ENCODE measurements around the gene CDH8.

DNA sequence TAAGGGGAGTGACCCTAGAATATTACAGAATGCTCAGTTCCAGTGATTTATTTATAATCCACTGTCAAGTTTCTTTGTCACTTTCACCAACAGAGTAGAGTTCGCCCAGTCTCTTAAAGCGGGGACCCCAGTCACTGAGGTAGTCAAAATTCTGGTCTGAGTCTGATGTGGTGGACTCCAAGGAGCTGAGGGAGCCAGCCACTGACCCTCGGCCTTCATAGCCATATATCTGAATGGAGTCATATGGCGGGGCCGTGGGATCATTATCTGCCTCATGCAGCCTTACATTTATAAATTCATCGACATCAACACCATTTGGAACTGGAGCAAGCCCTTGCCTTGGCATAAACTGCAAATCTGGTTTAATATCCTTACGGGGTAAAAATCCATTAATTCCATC, 382.7 kb downstream of the CDH8 start:
- TF ChIP-seq, protein P1, sequence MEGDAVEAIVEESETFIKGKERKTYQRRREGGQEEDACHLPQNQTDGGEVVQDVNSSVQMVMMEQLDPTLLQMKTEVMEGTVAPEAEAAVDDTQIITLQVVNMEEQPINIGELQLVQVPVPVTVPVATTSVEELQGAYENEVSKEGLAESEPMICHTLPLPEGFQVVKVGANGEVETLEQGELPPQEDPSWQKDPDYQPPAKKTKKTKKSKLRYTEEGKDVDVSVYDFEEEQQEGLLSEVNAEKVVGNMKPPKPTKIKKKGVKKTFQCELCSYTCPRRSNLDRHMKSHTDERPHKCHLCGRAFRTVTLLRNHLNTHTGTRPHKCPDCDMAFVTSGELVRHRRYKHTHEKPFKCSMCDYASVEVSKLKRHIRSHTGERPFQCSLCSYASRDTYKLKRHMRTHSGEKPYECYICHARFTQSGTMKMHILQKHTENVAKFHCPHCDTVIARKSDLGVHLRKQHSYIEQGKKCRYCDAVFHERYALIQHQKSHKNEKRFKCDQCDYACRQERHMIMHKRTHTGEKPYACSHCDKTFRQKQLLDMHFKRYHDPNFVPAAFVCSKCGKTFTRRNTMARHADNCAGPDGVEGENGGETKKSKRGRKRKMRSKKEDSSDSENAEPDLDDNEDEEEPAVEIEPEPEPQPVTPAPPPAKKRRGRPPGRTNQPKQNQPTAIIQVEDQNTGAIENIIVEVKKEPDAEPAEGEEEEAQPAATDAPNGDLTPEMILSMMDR (IDR thresholded peaks at IDR 0.05), result no peak
- TF ChIP-seq POLR2A (IDR thresholded peaks at IDR 0.05), result no peak
- no peak for TF ChIP-seq POLR2AphosphoS5 (IDR thresholded peaks at IDR 0.05)
